CD14-positive monocyte (primary cell): ENCODE measurements around the gene EEFSEC. TPM values are rescaled to one million over a fixed set of nuclear protein-coding genes. Genes with fewer than 3 reads are reported as not detected.
A peak's percentile ranks its signal among the peaks of the same experiment; 100 is the strongest.

ENCODE experiments used
- DNase-seq, 3 donors: peaks; one replicate each; pipeline ENCODE4 v3.0.0-alpha.2; 2011 to 2022
- H2AFZ ChIP-seq: 2 replicates; pipeline ENCODE4 v1.6.0; 2012; ENCODE audit warnings: mild to moderate bottlenecking, low read depth, low read length, inconsistent platforms; ENCODE audit not compliant: insufficient read depth, poor library complexity, severe bottlenecking
- H3K27ac ChIP-seq, 2 donors: 1 replicate in 1 of 2; 2 replicates in 1 of 2; pipeline ENCODE4 v1.5.1; 2012 to 2013; ENCODE audit warnings: low read length in 2 of 2, control low read depth in 1 of 2, inconsistent platforms in 1 of 2, low read depth in 1 of 2, mild to moderate bottlenecking in 1 of 2
- H3K27me3 ChIP-seq, 2 donors: one replicate each; pipeline versions ENCODE4 v1.6.0 to v1.6.1; 2011 to 2013; ENCODE audit warnings: low read length in 2 of 2; ENCODE audit not compliant: control insufficient read depth in 2 of 2, insufficient read depth in 2 of 2
- H3K36me3 ChIP-seq, 2 donors: replicated peaks in 1 of 2; 1 replicate in 1 of 2; 2 replicates in 1 of 2; pipeline versions ENCODE4 v1.5.1 to v1.6.1; 2012 to 2013; ENCODE audit warnings: low read length in 2 of 2, control low read depth in 1 of 2, inconsistent platforms in 1 of 2, mild to moderate bottlenecking in 1 of 2; ENCODE audit not compliant: insufficient read depth in 2 of 2, control insufficient read depth in 1 of 2
- H3K4me1 ChIP-seq, 2 donors: 1 replicate in 1 of 2; 2 replicates in 1 of 2; pipeline versions ENCODE4 v1.5.1 to v1.6.1; 2012 to 2013; ENCODE audit warnings: low read length in 2 of 2, control low read depth in 1 of 2, inconsistent platforms in 1 of 2, mild to moderate bottlenecking in 1 of 2, moderate library complexity in 1 of 2; ENCODE audit not compliant: insufficient read depth in 2 of 2, control insufficient read depth in 1 of 2
- H3K4me2 ChIP-seq: replicated peaks from 2 replicates; pipeline ENCODE3; 2012; ENCODE audit warnings: low read length, moderate library complexity, mild to moderate bottlenecking; ENCODE audit not compliant: poor library complexity, severe bottlenecking; ENCODE audit errors: extremely low read depth
- H3K4me3 ChIP-seq, 3 experiments: fragments of 200-600 bp in 1 of 3; sonication (generic) in 1 of 3; replicated peaks in 1 of 3; 1 replicate in 2 of 3; 2 replicates in 1 of 3; pipeline ENCODE4 v1.5.1; 2011 to 2013; ENCODE audit warnings: low read length in 3 of 3, mild to moderate bottlenecking in 3 of 3, control low read depth in 2 of 3, low read depth in 2 of 3, inconsistent platforms in 1 of 3, moderate library complexity in 1 of 3
- H3K79me2 ChIP-seq: 2 replicates; pipeline ENCODE4 v1.6.0; 2012; ENCODE audit warnings: mild to moderate bottlenecking, control low read depth, inconsistent platforms, low read length, moderate library complexity; ENCODE audit not compliant: insufficient read depth
- H3K9ac ChIP-seq: 2 replicates; pipeline ENCODE4 v1.6.0; 2017; ENCODE audit warnings: low read length, mild to moderate bottlenecking; ENCODE audit not compliant: insufficient read depth, poor library complexity, severe bottlenecking
- H3K9me3 ChIP-seq, 2 donors: replicated peaks in 1 of 2; 1 replicate in 1 of 2; 2 replicates in 1 of 2; pipeline versions ENCODE4 v1.5.1 to v1.6.1; 2012 to 2013; ENCODE audit warnings: low read length in 2 of 2, control low read depth in 1 of 2; ENCODE audit not compliant: control insufficient read depth in 1 of 2, insufficient read depth in 1 of 2
- H4K20me1 ChIP-seq: 2 replicates; pipeline ENCODE4 v1.6.0; 2012; ENCODE audit warnings: mild to moderate bottlenecking, low read length, control low read depth, moderate library complexity; ENCODE audit not compliant: insufficient read depth
- H3K27ac Mint-ChIP-seq, 7 donors: one replicate each; pipeline ENCODE4 v1.8.0; 2020; ENCODE audit warnings: mild to moderate bottlenecking in 7 of 7, mixed read lengths in 7 of 7, moderate library complexity in 6 of 7, inconsistent platforms in 2 of 7
- H3K27me3 Mint-ChIP-seq, 3 donors: one replicate each; pipeline ENCODE4 v1.8.0; 2021 to 2022; ENCODE audit warnings: low read depth in 3 of 3, mild to moderate bottlenecking in 3 of 3, mixed read lengths in 3 of 3, moderate library complexity in 3 of 3, inconsistent platforms in 1 of 3
- H3K36me3 Mint-ChIP-seq, 2 donors: one replicate each; pipeline ENCODE4 v1.8.0; 2020; ENCODE audit warnings: mixed read lengths in 2 of 2, inconsistent platforms in 1 of 2, mild to moderate bottlenecking in 1 of 2
- H3K4me1 Mint-ChIP-seq: one replicate; pipeline ENCODE4 v1.8.0; 2020; ENCODE audit warnings: mild to moderate bottlenecking, mixed read lengths
- H3K4me3 Mint-ChIP-seq, 2 donors: one replicate each; pipeline ENCODE4 v1.8.0; 2020; ENCODE audit warnings: mild to moderate bottlenecking in 2 of 2, mixed read lengths in 2 of 2, moderate library complexity in 1 of 2
- H3K9me3 Mint-ChIP-seq, 7 donors: one replicate each; pipeline ENCODE4 v1.8.0; 2020 to 2022; ENCODE audit warnings: mixed read lengths in 7 of 7, mild to moderate bottlenecking in 6 of 7, moderate library complexity in 6 of 7, inconsistent platforms in 2 of 7
- CTCF ChIP-seq: fragments of 200-600 bp; IDR thresholded peaks from one replicate; pipeline ENCODE4 v1.8.0; 2022; ENCODE audit warnings: antibody characterized with exemption, mild to moderate bottlenecking
- WGBS: methylation state at CpG from one replicate; pipeline ENCODE4 v1.1.5; 2013; ENCODE audit warnings: missing lambda C conversion rate; ENCODE audit not compliant: insufficient coverage; 5-methylcytosine and 5-hydroxymethylcytosine counted together
- intact Hi-C, 2 donors: fragments of 100-400 bp; cut with micrococcal nuclease; formaldehyde crosslinking; loops; one replicate each; pipeline versions ENCODE4 v1.15.0 to v1.15.1; 2023
- polyA plus RNA-seq, 3 donors: library from polyadenylated mRNA; depleted of rRNA in 1 of 3; unstranded in 2 of 3; stranded (reverse) in 1 of 3; fragments of 300-500 nt in 2 of 3; fragments of >200 nt in 1 of 3; fragmentation: Illumina TruSeq in 2 of 3; gene quantifications; 1 replicate in 2 of 3; 2 replicates in 1 of 3; pipeline ENCODE4 v1.2.3, GENCODE V29; 2012 to 2021

The EEFSEC gene
- polyA plus RNA-seq, 3 donors = 13.3 to 14.9 (median 14.9) TPM

GRCh38 chr3:128123538-128124368, 29.5 kb upstream of the EEFSEC start, which contains the start of gene RUVBL1:
RUVBL1 (minus strand) TSS chr3:128123812; CDS start chr3:128123724, 88 bp downstream.
- H3K4me2 ChIP-seq = peak within 1 kb of the TSS; percentile 90
- under 1% methylated on average over 43 of the region's 47 CpGs for WGBS

More at GRCh38 chr3:128123538-128124368, 29.5 kb upstream of the EEFSEC start, which contains the start of gene RUVBL1:
- no peaks in the 10 kb centered on the region for H3K9me3 ChIP-seq
- peak within 1 kb of the TSS; percentile 65 to 85 for H3K27ac ChIP-seq
- peaks cover under 1 to 3% of the 10 kb centered on the region in 2 donors for H3K36me3 ChIP-seq
- H4K20me1 ChIP-seq = no peaks in the 10 kb centered on the region
- H2AFZ ChIP-seq = peak within 1 kb of the TSS; percentile 90
- DNase-seq = peak; percentile 95 to 98 (median 97)
- H3K9ac ChIP-seq = peak within 1 kb of the TSS; percentile 70
- intact Hi-C loops = loop anchor here (2.0 to 5.0 kb wide), 2 partner anchors 29 to 46 kb away; partner anchors contain the start of gene EEFSEC (in 1 of the 2)
- H3K4me1 ChIP-seq = peaks cover 18 to 19% of the 10 kb centered on the region in 2 donors
- peak within 1 kb of the TSS; percentile 90 to 96 (median 94) for H3K27ac Mint-ChIP-seq
- no peak for TF ChIP-seq CTCF
- H3K4me1 Mint-ChIP-seq = peaks cover 25% of the 10 kb centered on the region
- no peaks in the 10 kb centered on the region for H3K27me3 ChIP-seq
- H3K9me3 Mint-ChIP-seq = peaks cover 0 to 4% (median 0%) of the 10 kb centered on the region in 7 donors
- H3K4me3 Mint-ChIP-seq = peak within 1 kb of the TSS; percentile 93 to 96
- H3K27me3 Mint-ChIP-seq = peaks cover 0 to 1% (median 0%) of the 10 kb centered on the region in 3 donors
- H3K79me2 ChIP-seq = peaks cover 14% of the 10 kb centered on the region
- H3K36me3 Mint-ChIP-seq = peaks cover 1 to 4% of the 10 kb centered on the region in 2 donors
- peak within 1 kb of the TSS; percentile 60 to 88 (median 85) for H3K4me3 ChIP-seq
